Left ventricle myocardium inferior (tissue), 1 donor: ENCODE measurements around the gene TBL1X. TPM values are rescaled to one million over a fixed set of nuclear protein-coding genes. Genes with fewer than 3 reads are reported as not detected.
"Not testable (repeated sequence)": the region's sequence is repeated elsewhere in the genome, so short reads cannot be mapped to it uniquely, and the experiment has no call there.

Experiments
- DNase-seq: peaks from one replicate; pipeline ENCODE4 v3.0.0-alpha.2; 2020
- H3K27ac ChIP-seq: fragments of 200-600 bp; replicated peaks from 2 replicates; pipeline ENCODE4 v1.8.0; 2021
- H3K27me3 ChIP-seq: fragments of 200-600 bp; 2 replicates; pipeline ENCODE4 v1.8.0; 2021; ENCODE audit warnings: low read depth
- H3K36me3 ChIP-seq: fragments of 200-600 bp; 2 replicates; pipeline ENCODE4 v1.8.0; 2021
- H3K4me1 ChIP-seq: fragments of 200-600 bp; 2 replicates; pipeline ENCODE4 v1.8.0; 2021
- H3K4me3 ChIP-seq: fragments of 200-600 bp; 2 replicates; pipeline ENCODE4 v1.8.0; 2021; ENCODE audit warnings: mild to moderate bottlenecking, moderate library complexity
- H3K9me3 ChIP-seq: fragments of 200-600 bp; replicated peaks from 2 replicates; pipeline ENCODE4 v1.8.0; 2021
- CTCF ChIP-seq: fragments of 200-600 bp; IDR thresholded peaks from 2 replicates; pipeline ENCODE4 v1.8.0; 2021; ENCODE audit warnings: antibody characterized with exemption, mild to moderate bottlenecking, borderline replicate concordance
- intact Hi-C: fragments of 100-400 bp; cut with micrococcal nuclease; formaldehyde crosslinking; loops from one replicate; pipeline ENCODE4 v1.11.0; 2022
- total RNA-seq: library from RNA; stranded (reverse); fragmentation: NEBNext Ultra II Directional; extraction: Animal tissue kit (Norgen Biotek cat#: 25700); gene quantifications from one replicate; pipeline ENCODE4 v1.2.1, GENCODE V29; 2021
- donor health status: DM: no; HTN: yes; CAD: no; lungs with severe emphysema.

TBL1X gene
- total RNA-seq, 1 donor from 2014 or later, result 9.4 TPM

DNA sequence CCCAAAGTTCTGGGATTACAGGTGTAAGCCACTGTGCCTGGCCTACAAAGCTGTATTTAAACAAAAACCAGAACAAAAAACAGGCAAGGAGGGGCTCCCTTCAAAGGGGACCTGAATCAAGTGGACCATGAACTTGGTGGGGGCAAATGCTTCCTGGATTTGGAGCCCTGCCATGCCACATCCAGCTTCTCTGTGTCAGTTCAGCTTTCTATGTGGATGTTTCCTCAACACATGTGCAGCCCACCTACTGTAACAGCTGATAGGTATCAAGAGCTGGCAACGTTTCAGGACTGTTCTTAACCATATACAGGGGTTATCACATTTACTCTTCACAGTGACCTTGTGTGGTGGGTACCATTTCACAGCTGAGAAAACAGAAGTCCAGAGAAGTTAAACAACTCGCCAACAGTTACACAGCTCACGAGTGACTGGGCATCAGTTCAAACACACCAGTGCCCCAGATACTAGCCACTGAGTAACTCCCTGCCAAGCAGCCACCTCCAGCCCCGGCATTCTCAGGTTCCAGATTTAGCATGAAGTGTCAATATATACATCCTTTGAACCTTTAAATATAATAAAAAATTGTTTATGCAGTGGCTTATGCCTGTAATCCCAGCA is 293.3 kb downstream of the TBL1X start:
- DNase-seq, result no peak
- intact Hi-C loops, result no loop called here
- no peaks in the 10 kb centered on the region for H3K36me3 ChIP-seq
- no peaks in the 10 kb centered on the region for H3K4me1 ChIP-seq
- H3K9me3 ChIP-seq, result no peaks in the 10 kb centered on the region
- H3K27ac ChIP-seq, result no peak overlapping the region
- TF ChIP-seq CTCF, result no peak
- H3K4me3 ChIP-seq, result no peak overlapping the region
- H3K27me3 ChIP-seq, result no peaks in the 10 kb centered on the region

DNA sequence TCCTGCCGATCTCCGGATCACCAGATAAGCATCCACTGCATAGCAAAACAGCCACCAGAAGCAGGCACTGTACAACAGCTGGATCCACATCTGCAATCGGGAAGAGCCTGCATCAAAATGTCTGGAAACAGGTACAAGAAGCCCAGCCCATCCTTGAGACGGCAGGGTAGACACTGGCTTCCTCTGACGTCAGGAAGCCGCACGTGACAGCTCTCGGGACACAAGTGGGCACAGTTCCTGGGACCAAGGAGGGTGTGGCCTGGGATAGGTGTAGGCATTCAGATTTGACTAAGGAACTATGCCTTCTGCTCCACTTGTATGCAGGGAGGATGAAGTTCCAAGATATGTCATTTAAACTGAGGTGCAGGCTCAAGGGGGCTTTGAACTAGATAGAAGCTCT is 294.5 kb downstream of the TBL1X start:
- no peak for DNase-seq
- H3K27me3 ChIP-seq, result peaks cover 6% of the 10 kb centered on the region
- no peaks in the 10 kb centered on the region for H3K36me3 ChIP-seq
- no peaks in the 10 kb centered on the region for H3K9me3 ChIP-seq
- H3K27ac ChIP-seq, result no peak overlapping the region
- intact Hi-C loops, result no loop called here
- no peak overlapping the region for H3K4me3 ChIP-seq
- no peak for TF ChIP-seq CTCF
- H3K4me1 ChIP-seq, result no peaks in the 10 kb centered on the region

GRCh38 chrX:9765072-9765736 is 300.3 kb downstream of the TBL1X start:
- H3K36me3 ChIP-seq, result no peaks in the 10 kb centered on the region
- no peak for DNase-seq
- intact Hi-C loops, result no loop called here

GRCh38 chrX:9765737-9766097 is 300.9 kb downstream of the TBL1X start, which contains the start of gene GPR143:
Gene GPR143 (minus strand): TSS chrX:9765847. CDS start chrX:9765817, 30 bp downstream.
- Histone ChIP-seq H3K9me3 (no peaks in the 10 kb centered on the region), H3K27me3 (peaks cover 27% of the 10 kb centered on the region), H3K36me3 (no peaks in the 10 kb centered on the region), H3K27ac (no peak within 1 kb of the TSS), H3K4me1 (peaks cover 4% of the 10 kb centered on the region), H3K4me3 (no peak within 1 kb of the TSS)
- TF ChIP-seq CTCF, result no peak
- intact Hi-C loops, result no loop called here
- DNase-seq, result no peak

More at GRCh38 chrX:9765072-9765736, 300.3 kb downstream of the TBL1X start:
- no peak for TF ChIP-seq CTCF
- no peaks in the 10 kb centered on the region for H3K9me3 ChIP-seq
- H3K27ac ChIP-seq, result no peak overlapping the region
- no peak overlapping the region for H3K4me3 ChIP-seq
- H3K4me1 ChIP-seq, result peaks cover 4% of the 10 kb centered on the region
- peaks cover 27% of the 10 kb centered on the region for H3K27me3 ChIP-seq

DNA sequence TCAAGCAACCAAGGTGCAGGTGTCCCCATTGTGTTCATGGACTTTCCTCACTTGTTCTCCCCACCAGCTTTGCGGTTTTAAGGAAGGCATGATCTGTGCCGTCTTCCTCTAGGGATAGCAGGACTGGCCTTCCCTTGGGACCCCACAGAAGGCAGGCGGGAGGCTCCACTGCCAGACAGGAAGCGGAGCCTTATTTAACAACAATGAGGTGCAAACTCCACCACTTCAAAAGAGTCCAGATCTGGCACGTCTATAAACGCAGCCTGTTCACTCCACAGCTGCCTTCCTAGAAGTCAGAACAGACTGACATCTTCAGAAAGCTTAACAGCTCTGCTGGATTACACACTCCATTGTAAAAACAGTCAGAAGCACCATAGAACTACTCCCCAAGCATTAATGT is 302.5 kb downstream of the TBL1X start:
- peaks cover 27% of the 10 kb centered on the region for H3K27me3 ChIP-seq

GRCh38 chrX:9768321-9768839 is 303.5 kb downstream of the TBL1X start:
- H3K36me3 ChIP-seq, H3K27ac ChIP-seq, H3K9me3 ChIP-seq, H3K4me1 ChIP-seq, H3K4me3 ChIP-seq, DNase-seq, intact Hi-C loops: not testable (repeated sequence)
- H3K27me3 ChIP-seq, result peaks cover 25% of the 10 kb centered on the region

More for the DNA sequence above, 302.5 kb downstream of the TBL1X start:
- Histone ChIP-seq H3K36me3 (no peaks in the 10 kb centered on the region), H3K27ac (no peak overlapping the region), H3K4me3 (no peak overlapping the region), H3K4me1 (peaks cover 4% of the 10 kb centered on the region), H3K9me3 (no peaks in the 10 kb centered on the region)
- intact Hi-C loops, result no loop called here
- no peak for TF ChIP-seq CTCF
- DNase-seq, result no peak
